ENCODE results near the gene CD300E. TPM values are rescaled to one million over a fixed set of nuclear protein-coding genes. Genes with fewer than 3 reads are reported as not detected.

The CD300E gene
- total and polyA plus RNA-seq, 2 of the 4 experiments (the other 2 are of a cell fraction): not detected

GRCh38 chr17:74597069-74597790 lies 26.3 kb downstream of the CD300E start:
- Histone ChIP-seq H2BK5ac (ENCODE audit: low read depth, low read length, poor library complexity, severe bottlenecking) (no peak overlapping the region), H4K20me1 (ENCODE audit: insufficient read depth, low read length) (no peaks in the 10 kb centered on the region), H3K4me3 (ENCODE audit: insufficient read depth, low read depth, low read length) (no peak overlapping the region), H3K9me1 (ENCODE audit: insufficient read depth, low read length) (no peaks in the 10 kb centered on the region), H3K36me3 (ENCODE audit: control insufficient read depth, insufficient read depth, low read length) (no peaks in the 10 kb centered on the region), H3K18ac (ENCODE audit: low read depth, low read length) (no peak overlapping the region), H3K56ac (ENCODE audit: extremely low read depth, insufficient read depth, low read length) (no peak overlapping the region), H4K91ac (ENCODE audit: insufficient read depth, low read depth, low read length) (no peak overlapping the region), H2AFZ (replicated peaks; ENCODE audit: low read length, poor library complexity) (no peak overlapping the region), H2AK9ac (replicated peaks; ENCODE audit: low read depth, low read length, poor library complexity) (no peak overlapping the region), H2AK5ac (ENCODE audit: low read depth, low read length) (no peak overlapping the region), H3K4ac (ENCODE audit: low read depth, low read length) (no peak overlapping the region), H3K9me3 (ENCODE audit: control insufficient read depth, insufficient read depth, low read length) (peaks cover 4% of the 10 kb centered on the region; the same call in 1 of the 2 replicates), H4K5ac (ENCODE audit: low read depth, low read length) (no peak overlapping the region), H2BK120ac (ENCODE audit: low read depth, low read length) (no peak overlapping the region), H3K9ac (ENCODE audit: low read depth, low read length) (no peak overlapping the region), H3K23ac (ENCODE audit: low read depth, low read length) (no peak overlapping the region), H3K27me3 (ENCODE audit: control insufficient read depth, insufficient read depth, low read length) (no peaks in the 10 kb centered on the region), H3K79me1 (ENCODE audit: low read depth in 1 of 2, low read length in 2 of 2) (no peaks in the 10 kb centered on the region), H3K27ac (ENCODE audit: insufficient read depth, low read length) (no peak overlapping the region), H3K14ac (replicated peaks; ENCODE audit: low read depth, low read length) (no peak overlapping the region), H3K4me2 (ENCODE audit: low read depth, low read length) (no peak overlapping the region), H2BK20ac (ENCODE audit: low read depth, low read length) (no peak overlapping the region), H3K4me1 (ENCODE audit: control insufficient read depth, insufficient read depth, low read length) (no peaks in the 10 kb centered on the region), H2BK15ac (ENCODE audit: low read depth, low read length) (no peak overlapping the region), H4K8ac (ENCODE audit: low read depth in 2 of 2, low read length in 2 of 2) (no peak overlapping the region)
- ATAC-seq (ENCODE audit: low read depth) (no peak), DNase-seq (no peak)
- intact Hi-C loops (cut with micrococcal nuclease) (no loop called here), dilution Hi-C loops (cut with HindIII; ENCODE audit: low sequenced_read_pairs, unreplicated experiment) (no loop called here), in situ Hi-C loops (cut with MboI; ENCODE audit: low sequenced_read_pairs) (no loop called here)
- no CpG with 5 or more reads among the region's 8 CpGs for WGBS, 2 experiments (ENCODE audit: extremely low coverage in 2 of 2, insufficient read length in 1 of 2)
- TF ChIP-seq BHLHE40 (IDR thresholded peaks at IDR 0.05; ENCODE audit: low read depth, low read length) (no peak), USF2 (IDR thresholded peaks at IDR 0.05; ENCODE audit: low read depth, low read length) (no peak), RFX5 (IDR thresholded peaks at IDR 0.05; ENCODE audit: low read depth, low read length) (no peak), MAZ (IDR thresholded peaks at IDR 0.05; ENCODE audit: borderline replicate concordance, low read depth, low read length) (no peak), CTCF (conservative IDR thresholded peaks at IDR 0.05; ENCODE audit: low read depth, low read length) (no peak), CEBPB (IDR thresholded peaks at IDR 0.05; ENCODE audit: low read depth, low read length) (no peak), NFE2L2 (IDR thresholded peaks at IDR 0.05; ENCODE audit: low read depth, low read length) (no peak), RAD21 (IDR thresholded peaks at IDR 0.05; ENCODE audit: low read length) (no peak), SMC3 (IDR thresholded peaks at IDR 0.05; ENCODE audit: low read depth, low read length) (no peak), ELK1 (IDR thresholded peaks at IDR 0.05; ENCODE audit: borderline replicate concordance, low read depth, low read length) (no peak), MXI1 (IDR thresholded peaks at IDR 0.05; ENCODE audit: borderline replicate concordance, low read depth, low read length) (no peak), CHD1 (IDR thresholded peaks at IDR 0.05; ENCODE audit: low read depth, low read length) (no peak), MAFK (IDR thresholded peaks at IDR 0.05; ENCODE audit: low read depth, low read length) (no peak), FOS (IDR thresholded peaks at IDR 0.05; ENCODE audit: low read depth, low read length) (no peak), POLR2A (IDR thresholded peaks at IDR 0.05; ENCODE audit: low read depth, low read length) (no peak), RCOR1 (IDR thresholded peaks at IDR 0.05; ENCODE audit: insufficient replicate concordance, low read length) (no peak)
- CTCF ChIA-PET: no interaction called here
- POLR2A ChIA-PET (ENCODE audit: unreplicated experiment): no interaction called here
- no TSS peak for BruUV-seq (replicated peaks)
